Neuronal stem cell (in vitro differentiated cells): ENCODE results near the gene LRPAP1.

Experiments
- DNase-seq: peaks from one replicate; pipeline ENCODE4 v3.0.0-alpha.2; 2013; ENCODE audit warnings: low spot score
- H2AFZ ChIP-seq: one replicate; pipeline ENCODE4 v1.6.1; 2013; ENCODE audit warnings: mild to moderate bottlenecking, low read length, inconsistent platforms
- H2AK5ac ChIP-seq: 2 replicates; pipeline ENCODE4 v1.6.1; 2013; ENCODE audit warnings: low read depth, mild to moderate bottlenecking, inconsistent platforms, low read length, moderate library complexity, mixed read lengths
- H2BK120ac ChIP-seq: 2 replicates; pipeline ENCODE4 v1.6.1; 2013; ENCODE audit warnings: low read depth, mild to moderate bottlenecking, inconsistent platforms, low read length, moderate library complexity, mixed read lengths
- H2BK12ac ChIP-seq: one replicate; pipeline ENCODE4 v1.6.1; 2013; ENCODE audit warnings: low read length, inconsistent platforms
- H2BK15ac ChIP-seq: 2 replicates; pipeline ENCODE4 v1.6.1; 2013; ENCODE audit warnings: mild to moderate bottlenecking, low read length, inconsistent platforms, mixed read lengths
- H2BK5ac ChIP-seq: one replicate; pipeline ENCODE4 v1.6.1; 2013; ENCODE audit warnings: inconsistent platforms, mild to moderate bottlenecking, low read length, moderate library complexity
- H3K14ac ChIP-seq: one replicate; pipeline ENCODE4 v1.6.1; 2013; ENCODE audit warnings: low read length, inconsistent platforms
- H3K18ac ChIP-seq: 2 replicates; pipeline ENCODE4 v1.6.1; 2013; ENCODE audit warnings: low read length, inconsistent platforms
- H3K23ac ChIP-seq: 2 replicates; pipeline ENCODE4 v1.6.1; 2013; ENCODE audit warnings: low read depth, mild to moderate bottlenecking, mixed read lengths, low read length, inconsistent platforms; ENCODE audit not compliant: poor library complexity
- H3K27ac ChIP-seq: replicated peaks from 3 replicates; pipeline ENCODE4 v1.5.1; 2013; ENCODE audit warnings: low read length, inconsistent platforms
- H3K27me3 ChIP-seq, 3 experiments: 2 replicates each; pipeline ENCODE4 v1.6.1; 2013; ENCODE audit warnings: low read length in 3 of 3, mild to moderate bottlenecking in 2 of 3, inconsistent platforms in 1 of 3, low read depth in 1 of 3, mixed read lengths in 1 of 3, moderate library complexity in 1 of 3; ENCODE audit not compliant: control insufficient read depth in 3 of 3, insufficient read depth in 3 of 3
- H3K36me3 ChIP-seq, 2 donors: replicated peaks in 1 of 2; 2 replicates each; pipeline ENCODE4 v1.6.1; 2013; ENCODE audit warnings: low read length in 2 of 2; ENCODE audit not compliant: control insufficient read depth in 2 of 2, insufficient read depth in 2 of 2
- H3K4ac ChIP-seq: 2 replicates; pipeline ENCODE4 v1.6.1; 2013; ENCODE audit warnings: inconsistent platforms, mild to moderate bottlenecking, low read length, moderate library complexity
- H3K4me1 ChIP-seq, 2 donors: 1 replicate in 1 of 2; 2 replicates in 1 of 2; pipeline ENCODE4 v1.6.1; 2013; ENCODE audit warnings: low read length in 2 of 2, low read depth in 1 of 2; ENCODE audit not compliant: control insufficient read depth in 2 of 2, insufficient read depth in 1 of 2
- H3K4me2 ChIP-seq: one replicate; pipeline ENCODE4 v1.6.1; 2013; ENCODE audit warnings: mild to moderate bottlenecking, low read length, inconsistent platforms; ENCODE audit not compliant: insufficient read depth, poor library complexity, severe bottlenecking
- H3K4me3 ChIP-seq, 2 donors: 2 replicates each; pipeline ENCODE4 v1.5.1; 2013; ENCODE audit warnings: low read length in 2 of 2, mild to moderate bottlenecking in 2 of 2, inconsistent platforms in 1 of 2, moderate library complexity in 1 of 2
- H3K79me1 ChIP-seq: one replicate; pipeline ENCODE4 v1.6.1; 2013; ENCODE audit warnings: low read depth, mild to moderate bottlenecking, inconsistent platforms, low read length, moderate library complexity
- H3K9ac ChIP-seq: one replicate; pipeline ENCODE4 v1.6.1; 2013; ENCODE audit warnings: mild to moderate bottlenecking, low read depth, low read length, inconsistent platforms; ENCODE audit not compliant: poor library complexity
- H3K9me3 ChIP-seq, 2 donors: replicated peaks in 1 of 2; 2 replicates each; pipeline versions ENCODE3 to v1.6.1; 2013; ENCODE audit warnings: low read length in 2 of 2, mild to moderate bottlenecking in 2 of 2, inconsistent platforms in 1 of 2, low read depth in 1 of 2, mixed read lengths in 1 of 2, moderate library complexity in 1 of 2; ENCODE audit not compliant: control insufficient read depth in 2 of 2, insufficient read depth in 1 of 2
- H4K8ac ChIP-seq: one replicate; pipeline ENCODE4 v1.6.1; 2013; ENCODE audit warnings: low read depth, mild to moderate bottlenecking, inconsistent platforms, low read length, moderate library complexity
- H4K91ac ChIP-seq: one replicate; pipeline ENCODE4 v1.6.1; 2013; ENCODE audit warnings: low read length, low read depth, mild to moderate bottlenecking, inconsistent platforms; ENCODE audit not compliant: poor library complexity
- WGBS, 2 donors: extraction: QIAGEN DNeasy Blood & Tissue Kit; methylation state at CpG; one replicate each; pipeline ENCODE4 v1.1.7; 2013; ENCODE audit warnings: missing lambda C conversion rate in 2 of 2, mixed read lengths in 1 of 2; ENCODE audit not compliant: insufficient read length in 2 of 2, insufficient replicate concordance in 1 of 2; ENCODE audit errors: extremely low coverage in 2 of 2; 5-methylcytosine and 5-hydroxymethylcytosine counted together

LRPAP1 gene

DNA sequence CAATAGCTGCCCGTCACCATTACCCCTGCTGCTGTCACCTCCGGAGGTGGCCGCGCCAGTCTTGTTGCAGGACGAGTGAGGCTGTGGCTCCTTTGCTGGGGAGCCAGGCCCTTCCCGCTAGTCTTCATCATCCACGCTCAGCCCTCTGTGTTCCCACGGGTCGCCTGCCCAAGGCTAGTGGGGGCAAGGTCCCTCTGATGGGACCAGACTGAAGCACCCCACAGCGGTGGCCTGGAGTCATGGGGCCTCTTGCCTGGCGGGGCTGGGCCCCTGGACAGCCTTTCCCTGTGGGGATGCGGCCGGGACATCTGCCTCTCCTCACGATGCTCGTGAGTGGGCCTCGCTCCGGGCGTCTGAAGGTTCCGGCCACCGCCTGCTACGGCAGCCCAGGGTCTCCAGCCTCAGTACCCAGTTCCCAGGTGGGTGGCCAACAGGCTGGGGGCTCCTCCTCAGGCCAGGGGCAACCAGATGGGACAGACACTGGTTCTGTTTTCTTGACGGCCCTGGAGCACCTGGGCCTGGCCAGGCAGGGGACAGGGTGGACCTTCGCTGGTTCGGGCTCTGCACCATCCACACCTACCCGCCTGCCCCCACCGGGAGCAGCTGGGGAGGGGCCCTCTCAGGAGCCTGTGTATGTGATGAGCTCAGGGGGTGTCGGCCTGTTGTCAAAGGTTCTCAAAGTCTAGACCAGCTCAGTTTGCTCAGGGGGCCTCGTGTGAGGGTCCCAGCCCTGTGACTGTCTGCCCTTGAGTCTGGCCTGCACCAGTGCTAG, 36.8 kb downstream of the LRPAP1 start:
- Histone ChIP-seq H3K4me3 (no peak overlapping the region), H3K79me1 (peaks cover 5% of the 10 kb centered on the region), H4K8ac (peak overlapping the region; percentile 43), H3K23ac (peak overlapping the region; percentile 91), H2BK15ac (peak overlapping the region; percentile 97), H3K9ac (peak overlapping the region; percentile 81), H2BK5ac (peak overlapping the region; percentile 90), H3K36me3 (peaks cover 0 to 2% of the 10 kb centered on the region in 2 donors), H3K4me1 (peaks cover 21 to 26% of the 10 kb centered on the region in 2 donors), H3K27me3 (peaks cover 0 to 10% (median 0%) of the 10 kb centered on the region in 3 experiments), H2BK12ac (no peak overlapping the region), H3K18ac (peak overlapping the region; percentile 96), H2AFZ (no peak overlapping the region), H3K4ac (no peak overlapping the region), H3K9me3 (no peaks in the 10 kb centered on the region), H3K27ac (no peak overlapping the region), H2BK120ac (peak overlapping the region; percentile 81), H2AK5ac (peak overlapping the region; percentile 96), H4K91ac (peak overlapping the region; percentile 72), H3K14ac (peak overlapping the region; percentile 71), H3K4me2 (no peak overlapping the region)
- no peak for DNase-seq
- WGBS, 2 donors = no CpG with 5 or more reads among the region's 28 CpGs

DNA sequence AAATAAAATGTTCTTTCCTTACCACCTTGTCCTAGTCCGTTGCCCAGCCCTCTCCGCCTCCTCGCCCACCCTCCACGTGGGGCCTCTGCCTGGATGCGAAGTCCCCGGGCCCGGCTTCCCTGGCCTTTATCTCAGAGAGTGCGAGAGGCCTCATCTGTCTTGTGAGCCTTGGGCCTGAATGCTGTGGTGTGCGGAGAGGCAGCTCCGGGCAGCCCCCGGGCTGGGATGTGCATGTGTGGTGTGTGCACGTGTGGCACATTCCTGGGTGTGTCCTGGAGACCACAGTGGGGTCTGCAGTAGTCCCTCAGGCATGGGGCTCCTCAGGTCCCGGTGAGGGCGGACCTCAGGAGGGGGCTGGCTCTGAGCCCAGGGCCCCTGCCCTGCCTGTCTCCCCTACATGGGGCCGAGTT, 37.8 kb downstream of the LRPAP1 start:
- H3K14ac ChIP-seq = peak overlapping the region; percentile 89
- no CpG with 5 or more reads among the region's 15 CpGs for WGBS, 2 donors
- H3K4me2 ChIP-seq = no peak overlapping the region
- peaks cover 21 to 26% of the 10 kb centered on the region in 2 donors for H3K4me1 ChIP-seq
- DNase-seq = no peak
- peak overlapping the region; percentile 90 for H2BK12ac ChIP-seq
- H3K27me3 ChIP-seq = peaks cover 0 to 10% (median 0%) of the 10 kb centered on the region in 3 experiments
- peak overlapping the region; percentile 72 for H4K91ac ChIP-seq
- H2AK5ac ChIP-seq = peak overlapping the region; percentile 96
- no peak overlapping the region for H3K27ac ChIP-seq
- H3K79me1 ChIP-seq = peaks cover 2% of the 10 kb centered on the region
- peak overlapping the region; percentile 91 for H3K23ac ChIP-seq
- H2BK15ac ChIP-seq = peak overlapping the region; percentile 97
- peak overlapping the region; percentile 90 for H2BK5ac ChIP-seq
- peak overlapping the region; percentile 96 for H3K18ac ChIP-seq
- H3K9ac ChIP-seq = peak overlapping the region; percentile 81
- H4K8ac ChIP-seq = no peak overlapping the region
- peaks cover 0 to 2% of the 10 kb centered on the region in 2 donors for H3K36me3 ChIP-seq
- H2BK120ac ChIP-seq = peak overlapping the region; percentile 81
- H3K9me3 ChIP-seq = no peaks in the 10 kb centered on the region
- peak overlapping the region; percentile 53 for H2AFZ ChIP-seq
- H3K4ac ChIP-seq = peak overlapping the region; percentile 95
- no peak overlapping the region for H3K4me3 ChIP-seq

DNA sequence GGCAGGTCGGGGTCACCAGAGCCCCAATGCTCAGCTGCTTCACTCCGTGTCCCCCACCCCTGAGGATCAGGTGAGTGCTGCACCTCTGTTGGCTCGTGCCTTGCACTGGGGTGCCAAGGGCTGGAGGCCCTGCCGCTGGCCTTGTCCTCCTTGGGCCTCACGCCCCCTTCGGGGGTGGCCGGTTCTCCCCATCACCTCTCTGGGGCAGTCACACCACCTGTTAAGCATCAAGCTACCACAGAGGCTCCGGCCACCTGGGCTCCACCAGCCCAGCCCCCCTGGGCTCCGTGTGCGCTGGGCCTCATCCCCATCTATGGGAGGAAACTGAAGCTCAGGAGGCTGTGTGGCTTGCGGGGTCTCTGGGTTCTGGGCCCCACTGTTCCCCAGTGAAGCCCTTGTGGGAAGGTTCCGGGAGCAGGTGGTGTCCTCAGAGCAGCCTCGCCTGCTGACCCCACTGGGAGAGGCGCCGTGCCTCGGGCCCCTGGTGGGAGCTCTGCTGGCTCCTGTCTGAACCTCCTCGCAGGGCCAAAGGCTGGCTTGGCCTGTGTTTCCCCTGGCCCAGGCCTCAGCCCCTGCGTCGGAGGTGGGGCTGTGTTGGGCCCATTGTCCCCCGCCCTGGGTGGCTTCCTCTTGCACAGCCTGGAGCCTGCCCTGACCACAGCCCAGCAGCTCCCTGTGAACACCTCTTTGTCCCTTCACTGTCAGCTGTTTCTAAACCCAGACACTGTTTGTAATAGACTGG, 38.3 kb downstream of the LRPAP1 start:
- Histone ChIP-seq H2BK5ac (no peak overlapping the region), H3K4me1 (peaks cover 21 to 26% of the 10 kb centered on the region in 2 donors), H3K27me3 (peaks cover 0 to 10% (median 0%) of the 10 kb centered on the region in 3 experiments), H3K4ac (no peak overlapping the region), H3K14ac (peak overlapping the region; percentile 82), H4K91ac (no peak overlapping the region), H3K18ac (peak overlapping the region; percentile 93), H2BK120ac (peak overlapping the region; percentile 97), H2BK12ac (peak overlapping the region; percentile 33), H3K79me1 (peaks cover 2% of the 10 kb centered on the region), H3K4me3 (no peak overlapping the region), H3K9me3 (no peaks in the 10 kb centered on the region), H3K23ac (peak overlapping the region; percentile 11), H4K8ac (no peak overlapping the region), H3K36me3 (peaks cover 0 to 2% of the 10 kb centered on the region in 2 donors), H2AK5ac (peak overlapping the region; percentile 99), H3K27ac (no peak overlapping the region), H3K9ac (peak overlapping the region; percentile 9), H3K4me2 (no peak overlapping the region), H2BK15ac (peak overlapping the region; percentile 97), H2AFZ (peak overlapping the region; percentile 53)
- no CpG with 5 or more reads among the region's 20 CpGs for WGBS, 2 donors
- DNase-seq = no peak
